Activated T-cell treated with anti-CD3 and anti-CD28 coated beads, Interleukin-2, amount 50 U/mL, for 1 hour (primary cell): ENCODE results near the gene STRN4.

Source experiments
- DNase-seq: peaks from one replicate; pipeline ENCODE4 v3.0.0-alpha.2; 2020

STRN4 gene

DNA sequence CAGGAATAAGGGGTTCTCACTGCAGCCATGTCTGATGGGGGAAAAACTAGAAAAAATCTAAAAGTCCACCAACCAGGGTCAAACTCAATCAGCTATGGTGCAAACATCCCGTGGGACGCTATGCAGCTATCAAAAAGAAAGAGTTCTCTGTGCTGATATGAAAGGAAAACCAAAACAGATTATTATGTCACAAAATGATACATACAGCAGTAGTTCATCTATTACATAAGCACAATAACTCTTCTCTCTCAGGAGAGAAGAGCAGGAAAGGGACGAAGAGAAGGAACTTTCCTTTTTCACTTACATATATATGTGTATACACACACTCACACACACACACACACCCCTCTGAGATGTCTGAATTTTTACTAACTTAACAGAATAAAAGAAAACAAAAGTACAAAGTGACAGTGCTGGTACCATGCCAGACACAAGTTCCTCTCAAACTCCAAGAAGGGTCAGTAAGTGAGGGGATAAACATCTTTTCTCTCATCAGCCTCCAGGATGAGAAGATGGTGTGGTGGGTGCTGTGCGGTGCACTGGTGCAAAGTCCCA is 3.2 kb downstream of the STRN4 start:
- no peak for DNase-seq

DNA sequence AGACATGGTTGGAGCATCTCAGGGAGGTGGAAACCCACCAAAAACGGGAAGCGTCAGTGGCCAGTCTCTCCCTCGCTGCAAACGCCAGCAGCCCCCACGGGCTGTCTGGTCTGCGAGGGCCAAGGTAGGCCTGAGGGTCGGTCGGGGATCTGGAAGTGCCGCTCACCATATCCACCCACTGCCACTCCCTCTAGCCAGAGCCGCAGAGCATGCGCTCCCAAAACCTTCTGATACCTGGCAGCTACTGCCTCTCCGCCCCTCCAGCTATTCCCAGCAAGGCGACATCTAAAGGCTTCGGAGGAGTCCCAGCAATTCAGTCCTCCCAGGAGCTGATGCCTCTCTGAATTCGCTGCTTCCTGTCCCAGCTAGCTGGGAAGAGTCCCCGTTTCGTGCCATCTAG is 4.8 kb downstream of the STRN4 start:
- no peak for DNase-seq

DNA sequence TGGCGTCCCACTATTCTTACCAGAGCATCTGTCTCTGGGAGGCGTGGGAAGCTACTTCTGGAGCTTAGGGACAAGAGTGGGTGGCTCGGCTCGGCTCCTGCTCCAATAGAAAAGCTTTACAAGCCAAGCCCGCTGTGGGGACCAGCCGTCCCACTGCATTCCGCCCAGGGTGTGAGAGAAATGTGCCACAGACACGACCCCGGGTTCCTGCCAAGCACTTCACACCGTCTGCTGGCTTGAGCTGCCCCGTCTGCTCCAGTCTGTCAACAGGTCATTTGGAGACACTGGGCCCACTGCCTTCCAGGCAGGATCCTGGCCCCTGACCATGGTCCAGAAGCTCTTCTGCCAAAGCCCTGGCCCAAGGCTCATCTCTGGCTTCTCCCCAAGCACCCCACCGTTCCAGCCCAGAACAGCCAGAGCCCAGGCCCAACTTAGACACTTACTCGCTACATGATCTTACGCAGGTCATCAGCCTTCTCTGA is 6.9 kb downstream of the STRN4 start:
- DNase-seq = no peak

DNA sequence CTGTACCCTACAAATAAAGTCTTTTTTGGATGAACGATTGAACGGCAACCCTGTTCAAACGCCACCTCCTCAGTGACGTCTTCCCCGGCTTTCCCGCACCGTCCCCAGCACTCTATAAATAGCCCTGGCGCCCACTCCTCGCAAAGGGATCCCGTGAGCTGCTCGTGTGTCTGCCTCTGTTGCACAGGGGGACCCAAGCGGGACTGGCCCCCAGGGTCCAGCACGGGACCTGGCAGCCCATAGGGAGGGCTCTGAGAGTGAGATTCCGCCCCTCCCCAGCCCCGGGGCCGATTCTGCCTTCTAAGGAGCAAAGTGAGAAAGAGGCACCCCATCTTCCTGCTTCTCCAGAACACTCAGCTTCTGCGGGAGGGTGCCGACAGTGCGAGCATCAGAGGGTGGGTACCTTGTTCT is 8.5 kb downstream of the STRN4 start:
- DNase-seq = no peak

DNA sequence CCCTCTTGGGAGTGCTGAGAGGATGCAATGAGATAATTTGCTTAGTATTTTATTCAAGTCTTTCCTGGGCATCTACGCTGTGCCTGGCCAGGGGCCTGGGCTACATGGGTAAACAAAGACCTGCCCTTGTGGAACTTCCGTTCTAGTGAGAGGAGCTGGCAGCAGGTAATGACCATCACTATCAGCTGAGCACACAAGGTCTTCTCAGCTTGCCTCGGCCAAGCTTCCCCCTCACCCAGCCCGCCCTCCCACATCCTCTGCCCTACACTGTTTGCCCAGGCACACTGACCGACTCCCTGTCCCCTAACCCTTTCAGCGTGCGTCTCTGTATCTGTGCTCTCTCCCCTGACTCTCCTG is 9.0 kb downstream of the STRN4 start:
- no peak for DNase-seq

DNA sequence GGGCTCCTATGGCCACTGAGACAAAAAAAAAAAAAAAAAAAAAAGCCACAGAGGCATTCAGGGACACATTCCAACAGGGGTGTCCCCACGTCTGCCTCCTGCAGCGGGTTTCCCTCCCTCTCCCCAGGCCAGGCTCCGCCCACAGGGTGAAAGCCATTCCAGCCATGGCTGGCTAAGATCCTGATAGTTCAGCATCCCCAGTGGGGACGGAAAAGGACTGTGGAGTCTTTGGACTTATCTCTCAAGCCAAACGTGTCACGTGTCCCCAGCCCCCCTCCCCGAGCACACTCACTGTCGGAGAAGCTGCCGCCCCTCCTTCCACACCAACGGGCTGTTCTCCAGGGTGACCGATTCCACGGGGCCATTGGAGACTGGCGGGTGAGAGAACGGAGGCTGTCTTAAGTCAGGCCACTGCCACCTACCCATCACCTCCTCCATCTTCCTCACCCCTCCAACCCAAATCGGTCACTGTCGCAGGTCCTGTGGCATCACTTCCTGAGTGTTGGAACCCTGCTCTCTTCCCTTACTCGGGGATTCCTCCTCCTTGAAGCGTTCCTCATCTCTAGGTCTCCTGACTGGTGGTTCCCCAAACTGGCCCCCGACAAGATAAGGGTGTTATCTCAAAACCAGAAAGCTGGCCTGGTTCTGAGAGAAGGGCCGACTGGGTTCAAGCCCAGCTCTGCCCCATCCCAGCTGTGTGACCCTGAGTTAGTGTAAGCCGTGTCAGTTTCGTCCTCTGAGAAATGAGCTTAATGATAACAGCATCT is 9.5 kb downstream of the STRN4 start:
- DNase-seq = no peak

DNA sequence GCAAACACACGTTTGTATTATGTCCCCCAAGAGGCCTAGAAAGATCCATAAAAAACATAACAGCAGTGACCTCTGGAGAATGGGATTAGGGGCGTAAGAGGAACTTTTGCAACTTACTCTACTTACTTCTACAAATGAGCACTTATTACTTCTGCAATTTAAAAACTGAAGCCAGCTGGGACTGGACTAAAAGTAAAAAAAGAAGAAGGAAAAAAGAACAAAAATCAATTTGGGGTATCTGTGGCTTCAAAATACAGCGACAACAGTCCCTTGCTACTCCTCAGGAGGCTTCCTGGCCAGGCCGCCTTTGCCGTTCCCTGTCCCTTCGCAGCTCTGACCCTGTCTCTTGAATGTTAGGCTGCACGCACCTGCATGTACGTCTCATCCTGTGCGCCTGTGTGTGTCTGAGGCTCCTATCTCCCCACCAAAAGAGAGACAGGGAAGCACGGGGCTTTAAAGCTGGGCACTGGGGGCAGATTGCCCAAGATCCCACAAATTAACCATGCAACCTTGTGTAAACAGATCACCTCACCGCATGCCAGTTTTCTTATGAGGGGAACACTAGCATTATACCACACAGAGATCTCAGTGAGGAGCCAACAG is 12.5 kb downstream of the STRN4 start:
- no peak for DNase-seq

DNA sequence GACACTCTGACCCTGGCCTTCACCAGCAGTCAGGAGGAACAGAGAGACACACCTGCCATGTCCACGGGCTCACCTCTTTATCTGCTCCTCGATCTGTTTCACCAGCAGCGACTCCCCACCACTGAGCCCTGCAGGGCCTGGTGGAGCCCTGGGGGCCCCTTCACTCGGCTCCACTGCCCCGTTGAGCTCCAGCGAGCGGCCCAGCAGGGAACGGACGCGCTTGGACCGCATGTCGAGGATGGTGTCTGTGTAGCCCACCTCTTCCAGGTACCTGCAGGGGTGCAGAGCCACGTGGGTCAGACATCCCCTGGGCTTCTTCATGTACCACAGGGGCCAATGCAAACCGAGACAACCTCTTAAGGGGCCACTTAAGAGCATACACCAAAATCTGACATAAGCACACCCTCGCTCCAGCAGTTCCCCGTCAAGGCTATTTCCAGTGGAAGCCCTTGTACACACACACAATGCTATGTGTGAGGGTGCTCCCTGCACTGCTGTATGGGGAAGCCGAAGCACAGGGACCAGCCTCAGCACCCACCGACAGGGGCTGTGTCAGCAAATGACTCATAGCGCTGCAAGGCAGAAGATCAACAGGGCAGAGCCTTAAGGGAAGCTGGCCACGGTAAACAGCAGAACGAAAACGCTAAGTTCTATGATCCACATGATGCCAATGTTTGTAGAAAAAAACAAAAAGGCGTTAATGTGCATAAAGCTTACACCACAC is 13.1 kb downstream of the STRN4 start:
- DNase-seq = no peak

DNA sequence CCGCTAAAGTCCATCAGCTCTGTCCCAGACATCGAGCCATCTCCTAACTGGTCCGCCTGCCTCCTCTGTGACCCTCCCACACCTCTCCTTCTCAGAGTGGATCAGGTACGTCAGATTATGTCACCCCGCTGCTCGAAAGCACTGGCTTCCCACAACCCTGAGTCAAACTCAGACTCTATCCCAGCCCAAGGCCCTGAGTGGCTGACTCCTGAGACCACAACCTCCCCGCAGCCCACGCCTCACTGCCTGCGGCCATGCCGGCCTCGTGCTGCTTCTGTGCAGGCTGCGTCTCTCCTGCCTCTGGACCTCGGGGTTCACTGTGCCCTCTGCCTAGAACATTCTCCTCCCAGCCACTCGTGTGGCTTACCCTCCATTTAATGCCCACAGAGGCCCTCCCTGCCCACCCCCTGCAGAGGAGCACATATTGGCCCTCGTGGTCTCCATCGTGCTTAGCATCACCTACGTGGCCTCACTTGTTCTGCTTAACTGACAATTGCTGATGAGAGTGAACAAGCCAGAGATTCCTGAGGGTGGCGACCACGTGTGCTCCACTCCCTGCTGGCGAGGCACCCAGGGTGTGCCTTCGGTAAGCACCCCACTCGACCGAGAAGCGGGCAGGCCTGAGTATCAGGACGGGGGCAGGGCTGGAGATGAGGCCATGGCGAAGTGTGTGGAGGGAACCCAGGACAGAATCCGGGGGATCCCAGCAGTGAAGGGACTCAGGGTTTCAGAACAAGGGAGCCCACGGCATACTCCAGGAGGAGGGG is 13.9 kb downstream of the STRN4 start:
- no peak for DNase-seq

DNA sequence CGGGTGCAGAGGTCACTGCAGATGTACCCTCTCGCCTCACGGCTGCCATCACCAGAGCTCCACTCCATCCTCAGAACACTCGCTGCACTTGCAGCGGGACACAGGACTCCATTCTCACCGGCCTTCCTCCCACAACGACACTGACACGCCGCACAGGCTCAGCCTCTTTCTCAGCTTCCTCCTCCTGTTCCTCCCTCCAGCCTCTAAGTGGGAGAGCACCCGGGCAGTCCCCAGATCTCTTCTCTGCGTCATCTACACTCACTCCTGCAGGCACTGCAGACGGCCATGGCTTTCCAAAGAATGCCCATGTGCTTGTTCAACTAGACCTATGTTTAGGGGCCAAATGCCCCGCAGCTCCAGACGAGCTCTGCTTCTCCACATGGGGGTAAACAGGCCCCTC is 14.7 kb downstream of the STRN4 start:
- no peak for DNase-seq

DNA sequence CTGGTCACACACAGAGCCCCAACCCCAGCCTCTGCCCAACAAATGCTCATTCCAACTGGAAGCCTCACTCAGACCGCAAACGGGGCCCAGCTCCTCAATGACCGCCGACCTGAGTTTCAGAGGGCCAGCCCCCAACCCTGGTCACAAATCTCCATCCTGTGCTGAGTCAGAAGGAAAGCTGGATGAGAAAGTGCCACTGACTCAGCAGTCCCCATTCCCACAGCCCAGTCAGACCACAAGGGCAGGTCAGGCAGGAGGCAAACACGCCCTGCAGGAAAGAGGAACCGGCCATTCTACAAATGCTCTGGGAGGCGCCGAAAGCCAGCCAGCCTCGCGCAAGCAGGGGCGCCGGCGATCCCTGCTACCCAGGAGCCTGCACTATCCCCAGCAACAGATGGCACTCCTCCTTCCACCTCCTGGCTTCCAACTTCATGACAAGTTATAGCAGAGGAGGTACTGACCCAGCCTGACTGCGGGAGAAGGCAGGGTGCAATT is 15.2 kb downstream of the STRN4 start:
- no peak for DNase-seq

DNA sequence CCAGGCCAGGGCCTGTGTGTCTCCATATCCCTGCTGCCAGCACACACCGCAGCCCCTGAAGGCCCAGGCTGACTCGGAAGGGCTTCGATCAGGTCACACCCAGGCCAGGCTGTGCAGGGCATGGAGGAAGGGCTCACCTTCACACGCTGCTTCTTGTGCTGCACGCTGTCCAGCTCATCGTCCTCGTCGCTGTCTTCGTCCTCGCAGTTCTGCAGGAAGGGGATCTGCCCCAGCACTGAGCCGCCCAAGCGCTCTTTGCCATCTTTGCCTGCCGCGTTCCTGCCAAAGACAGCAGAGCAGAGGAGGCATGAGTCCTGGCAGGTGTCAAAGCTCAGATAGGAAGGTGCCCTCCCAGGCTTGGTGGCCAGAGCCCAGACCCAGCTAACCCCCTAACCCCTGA is 15.7 kb downstream of the STRN4 start:
- no peak for DNase-seq

DNA sequence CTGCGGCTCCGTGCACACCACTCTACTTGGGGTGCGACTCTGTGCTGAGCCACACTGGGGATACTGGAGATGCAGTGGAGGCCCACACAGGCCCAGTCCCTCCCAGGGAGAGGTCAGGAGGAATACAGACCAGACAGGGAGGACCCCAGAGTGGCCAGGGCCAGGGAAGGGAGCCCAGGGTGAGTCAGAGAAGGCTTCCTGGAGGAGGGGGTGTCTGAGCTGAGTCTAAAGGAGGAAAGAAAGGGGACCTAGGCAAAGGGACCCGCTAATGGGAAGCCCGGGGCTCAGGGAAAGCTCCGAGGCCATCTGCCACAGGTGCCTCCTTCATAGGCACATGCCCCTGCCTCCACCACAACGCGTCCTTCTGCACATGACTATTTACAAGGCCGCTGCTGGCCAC is 16.1 kb downstream of the STRN4 start:
- no peak for DNase-seq

DNA sequence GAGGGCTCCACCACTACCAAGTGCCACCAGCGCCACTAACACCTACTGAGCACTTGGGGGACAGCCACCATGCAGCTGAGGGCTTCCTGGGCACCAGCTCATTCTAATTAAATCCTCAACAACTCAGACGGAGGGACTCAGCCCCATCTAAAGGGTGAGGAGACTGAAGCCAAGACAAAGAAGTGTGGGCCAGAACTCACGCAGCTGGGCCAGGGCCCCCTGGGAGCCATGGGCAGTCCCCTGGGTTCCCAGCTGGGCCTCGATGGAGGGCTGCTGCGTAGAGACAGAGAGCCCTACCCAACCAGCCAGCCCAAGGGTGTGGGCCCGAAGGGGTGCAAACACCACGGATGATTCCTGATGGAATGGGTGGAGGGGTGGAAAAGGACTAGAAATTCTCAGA is 16.6 kb downstream of the STRN4 start:
- no peak for DNase-seq

DNA sequence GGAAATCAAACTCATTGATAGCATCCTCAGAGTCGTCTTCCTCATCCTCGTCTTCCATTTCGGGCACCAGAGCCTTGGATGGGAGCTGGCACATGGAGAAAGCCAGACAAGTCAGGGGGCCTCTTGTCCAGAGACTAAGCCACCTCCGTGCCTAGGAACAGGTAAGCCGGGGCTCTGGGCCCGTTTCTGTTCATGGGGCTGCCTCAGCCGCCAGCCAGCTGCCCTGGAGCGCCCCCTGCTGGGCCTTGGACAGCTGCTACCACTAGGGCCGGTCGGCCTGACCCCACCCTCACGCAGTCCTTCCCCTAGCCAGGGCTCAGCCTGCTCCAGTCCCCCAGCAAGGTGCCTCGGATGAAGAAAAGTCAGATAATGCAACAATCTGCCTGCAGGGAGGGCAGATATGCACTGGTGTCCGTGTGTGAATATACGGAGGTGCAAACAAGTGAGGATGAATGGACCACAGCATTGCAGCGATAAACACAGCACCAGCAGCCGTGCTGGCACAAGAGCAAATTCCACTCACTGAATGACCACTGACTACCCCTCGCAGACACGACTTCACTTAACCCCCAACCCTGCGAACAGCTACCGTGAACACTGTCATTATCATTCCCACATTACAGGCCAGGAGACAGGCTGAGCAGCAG is 17.4 kb downstream of the STRN4 start:
- peak; percentile 87 for DNase-seq

DNA sequence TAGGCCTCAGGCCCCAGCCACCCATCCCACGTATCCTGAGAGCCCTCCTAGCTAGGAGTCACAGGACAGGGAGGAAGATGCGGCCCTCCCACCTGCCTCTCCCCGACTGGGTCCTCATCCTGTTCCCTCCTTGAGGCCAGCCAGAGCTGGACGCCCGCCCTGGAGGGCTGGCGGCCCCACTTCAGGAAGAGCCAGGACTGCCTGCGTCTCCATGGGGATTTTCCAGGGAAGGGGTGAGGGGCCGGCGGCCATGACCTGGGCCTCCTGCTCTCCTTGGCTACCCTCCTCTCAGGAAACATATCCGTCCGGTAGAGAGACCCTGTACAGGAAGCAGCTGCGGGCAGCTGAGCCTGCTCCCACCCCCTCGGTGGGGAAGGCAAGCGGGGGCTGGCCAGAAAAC is 18.0 kb downstream of the STRN4 start:
- DNase-seq = no peak

DNA sequence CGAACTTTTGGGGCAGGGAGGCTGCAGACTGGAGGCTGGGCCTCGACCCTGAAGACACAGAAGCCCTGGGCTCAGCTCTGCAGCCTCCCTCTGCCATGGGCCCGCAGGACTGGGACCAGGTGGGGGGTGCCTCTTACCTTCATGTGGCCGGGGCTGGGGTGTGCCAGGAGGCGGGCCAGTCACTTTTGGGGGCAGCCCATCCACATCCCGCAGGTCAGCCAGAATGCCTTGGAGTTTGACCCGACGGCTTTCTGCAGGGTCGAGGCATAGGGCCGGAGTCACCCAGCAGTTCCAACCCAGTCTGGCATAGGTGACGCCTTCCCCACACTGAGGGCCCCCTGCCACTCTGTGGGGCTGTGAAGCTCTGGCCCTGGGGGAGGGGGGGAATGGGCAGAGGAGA is 18.5 kb downstream of the STRN4 start:
- no peak for DNase-seq

DNA sequence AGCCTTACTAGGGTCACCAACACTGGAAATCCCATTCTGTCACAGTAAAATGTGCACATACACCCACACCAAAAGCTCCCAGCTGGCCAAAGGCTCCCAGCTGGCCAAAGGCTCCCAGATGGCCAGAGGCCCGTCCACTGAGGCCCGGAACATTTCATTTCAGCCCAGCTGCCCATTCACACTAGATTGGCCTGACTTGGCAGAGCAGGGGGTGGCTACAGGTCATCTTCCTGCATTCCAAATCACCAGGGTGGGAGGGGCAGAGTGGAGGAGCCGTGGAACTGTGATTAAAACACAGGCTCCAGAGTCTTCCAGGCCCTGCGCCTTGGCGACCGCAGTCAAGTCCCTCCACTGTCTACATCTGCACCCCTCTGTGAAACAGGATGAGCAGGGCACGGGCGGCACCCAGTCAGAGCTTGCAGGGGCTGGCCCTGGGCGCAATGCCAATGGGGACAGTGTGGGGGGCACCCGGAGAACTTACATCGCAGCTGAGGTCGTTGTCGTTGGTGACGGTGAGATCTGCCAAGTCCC is 19.2 kb downstream of the STRN4 start:
- DNase-seq = no peak

DNA sequence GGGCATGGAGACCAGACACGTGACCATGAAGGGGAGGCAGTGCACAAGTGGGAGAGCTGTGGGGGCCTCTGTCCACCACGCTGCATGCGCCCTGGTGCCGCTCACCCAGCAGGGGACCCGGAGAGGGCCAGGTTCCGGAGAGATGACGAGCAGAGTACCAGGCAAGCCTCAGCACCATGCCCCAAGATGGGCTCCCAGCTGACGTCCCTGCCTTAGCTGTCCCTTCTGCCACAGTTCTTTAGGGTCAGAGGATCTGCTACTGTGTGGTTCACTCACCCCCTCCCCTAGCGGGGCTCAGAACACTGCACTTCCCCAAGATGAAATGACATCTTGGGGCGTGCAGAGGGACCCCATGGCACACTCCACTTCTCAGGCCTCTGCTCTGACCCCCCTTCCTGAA is 19.7 kb downstream of the STRN4 start:
- DNase-seq = no peak

DNA sequence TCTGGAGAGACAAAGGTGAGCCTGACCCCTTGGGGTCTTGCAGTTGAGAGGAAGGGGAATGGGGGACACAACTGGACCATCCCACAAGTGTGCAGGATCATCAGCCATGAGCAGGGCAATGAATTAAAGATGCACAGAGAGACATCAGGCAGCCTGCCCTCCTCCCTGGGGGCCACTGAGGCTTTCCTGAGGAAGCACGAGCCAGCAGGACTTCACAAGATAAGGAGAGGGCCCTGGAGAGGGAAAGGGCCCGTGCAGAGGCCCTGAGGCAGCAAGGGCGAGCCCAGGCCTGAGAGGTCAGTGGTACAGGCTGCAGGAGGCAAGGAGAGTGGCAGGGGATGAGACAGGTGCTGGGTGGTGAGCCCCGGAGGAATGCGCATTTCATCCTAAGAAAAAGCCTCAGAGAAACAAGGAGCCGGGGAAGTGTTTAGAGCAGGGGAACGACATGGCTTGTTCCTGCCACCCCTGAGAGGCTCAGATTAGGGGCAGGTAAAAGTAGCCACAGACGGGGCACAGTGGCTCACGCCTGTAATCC is 20.3 kb downstream of the STRN4 start:
- no peak for DNase-seq

DNA sequence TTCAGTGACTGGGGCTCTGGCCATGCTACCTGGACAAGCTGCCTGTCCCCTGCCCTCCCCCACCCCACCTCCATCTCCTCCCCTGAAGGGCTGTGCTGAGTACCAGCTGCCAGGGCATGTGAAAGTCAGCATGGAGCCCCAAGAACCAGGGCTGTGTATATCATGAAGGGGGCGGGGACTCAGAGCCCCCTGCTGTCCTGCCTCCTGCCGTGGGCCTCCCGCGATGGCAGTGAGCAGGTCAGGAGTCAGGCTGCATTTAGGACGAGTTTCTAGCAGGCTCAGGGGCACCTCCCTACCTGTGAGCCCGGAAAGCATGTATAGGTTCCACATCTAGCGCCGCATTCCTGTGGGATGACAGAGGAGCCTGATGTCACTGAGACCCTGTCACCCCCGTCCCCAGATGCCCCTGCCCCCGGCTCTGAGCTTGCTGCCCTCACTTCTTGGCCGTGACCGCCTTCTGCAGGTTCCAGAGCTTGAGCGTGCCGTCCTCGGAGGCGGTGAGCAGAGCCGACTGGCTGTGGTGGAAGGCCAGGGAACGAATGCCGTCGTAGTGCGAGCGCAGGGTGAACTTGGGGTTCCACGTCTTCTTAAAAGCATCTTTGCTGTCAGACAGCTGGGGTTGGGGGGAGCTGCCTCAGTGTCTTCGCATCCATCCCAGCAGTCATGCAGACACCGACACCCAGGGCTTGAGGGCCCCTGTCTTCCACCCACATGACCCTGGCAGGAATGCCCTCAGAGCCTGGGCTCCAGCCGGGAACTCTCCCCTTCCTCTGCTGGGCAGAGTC is 21.0 kb downstream of the STRN4 start:
- no peak for DNase-seq
